GM20000 (cell line): ENCODE results near the gene ABCD3.

Experiments
- DNase-seq: peaks from one replicate; pipeline ENCODE4 v3.0.0; 2012; ENCODE audit warnings: low spot score
- TF ChIP-seq, protein P1 (sequence below): IDR thresholded peaks from 2 replicates; pipeline ENCODE4 v1.5.1; 2012; ENCODE audit warnings: mild to moderate bottlenecking, control low read depth; ENCODE audit errors: extremely low read depth, missing control alignments

The ABCD3 gene

GRCh38 chr1:94385308-94385929 is 32.8 kb upstream of the ABCD3 start:
- no peak for DNase-seq
- TF ChIP-seq, protein P1, sequence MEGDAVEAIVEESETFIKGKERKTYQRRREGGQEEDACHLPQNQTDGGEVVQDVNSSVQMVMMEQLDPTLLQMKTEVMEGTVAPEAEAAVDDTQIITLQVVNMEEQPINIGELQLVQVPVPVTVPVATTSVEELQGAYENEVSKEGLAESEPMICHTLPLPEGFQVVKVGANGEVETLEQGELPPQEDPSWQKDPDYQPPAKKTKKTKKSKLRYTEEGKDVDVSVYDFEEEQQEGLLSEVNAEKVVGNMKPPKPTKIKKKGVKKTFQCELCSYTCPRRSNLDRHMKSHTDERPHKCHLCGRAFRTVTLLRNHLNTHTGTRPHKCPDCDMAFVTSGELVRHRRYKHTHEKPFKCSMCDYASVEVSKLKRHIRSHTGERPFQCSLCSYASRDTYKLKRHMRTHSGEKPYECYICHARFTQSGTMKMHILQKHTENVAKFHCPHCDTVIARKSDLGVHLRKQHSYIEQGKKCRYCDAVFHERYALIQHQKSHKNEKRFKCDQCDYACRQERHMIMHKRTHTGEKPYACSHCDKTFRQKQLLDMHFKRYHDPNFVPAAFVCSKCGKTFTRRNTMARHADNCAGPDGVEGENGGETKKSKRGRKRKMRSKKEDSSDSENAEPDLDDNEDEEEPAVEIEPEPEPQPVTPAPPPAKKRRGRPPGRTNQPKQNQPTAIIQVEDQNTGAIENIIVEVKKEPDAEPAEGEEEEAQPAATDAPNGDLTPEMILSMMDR, result no peak

DNA sequence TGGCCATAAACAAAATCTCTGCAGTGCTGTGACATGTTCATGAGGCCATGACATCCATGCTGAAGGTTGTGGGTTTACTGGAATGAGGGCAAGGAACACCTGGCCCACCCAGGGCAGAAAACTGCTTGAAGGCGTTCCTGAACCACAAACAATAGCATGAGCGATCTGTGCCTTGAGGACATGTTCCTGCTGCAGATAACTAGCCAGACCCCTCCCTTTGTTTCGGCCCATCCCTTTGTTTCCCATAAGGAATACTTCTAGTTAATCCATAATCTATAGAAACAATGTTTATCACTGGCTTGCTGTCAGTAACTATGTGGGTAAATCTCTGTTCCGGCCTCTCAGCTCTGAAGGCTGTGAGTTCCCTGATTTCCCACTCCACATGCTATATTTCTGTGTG is 28.9 kb upstream of the ABCD3 start:
- TF ChIP-seq, protein P1, result no peak
- no peak for DNase-seq

GRCh38 chr1:94394247-94394646 is 23.9 kb upstream of the ABCD3 start:
- TF ChIP-seq, protein P1, result no peak
- DNase-seq, result no peak

GRCh38 chr1:94395231-94395630 is 23.0 kb upstream of the ABCD3 start:
- DNase-seq, result no peak
- TF ChIP-seq, protein P1, result no peak

GRCh38 chr1:94395748-94396309 is 22.4 kb upstream of the ABCD3 start:
- TF ChIP-seq, protein P1, result no peak
- no peak for DNase-seq

DNA sequence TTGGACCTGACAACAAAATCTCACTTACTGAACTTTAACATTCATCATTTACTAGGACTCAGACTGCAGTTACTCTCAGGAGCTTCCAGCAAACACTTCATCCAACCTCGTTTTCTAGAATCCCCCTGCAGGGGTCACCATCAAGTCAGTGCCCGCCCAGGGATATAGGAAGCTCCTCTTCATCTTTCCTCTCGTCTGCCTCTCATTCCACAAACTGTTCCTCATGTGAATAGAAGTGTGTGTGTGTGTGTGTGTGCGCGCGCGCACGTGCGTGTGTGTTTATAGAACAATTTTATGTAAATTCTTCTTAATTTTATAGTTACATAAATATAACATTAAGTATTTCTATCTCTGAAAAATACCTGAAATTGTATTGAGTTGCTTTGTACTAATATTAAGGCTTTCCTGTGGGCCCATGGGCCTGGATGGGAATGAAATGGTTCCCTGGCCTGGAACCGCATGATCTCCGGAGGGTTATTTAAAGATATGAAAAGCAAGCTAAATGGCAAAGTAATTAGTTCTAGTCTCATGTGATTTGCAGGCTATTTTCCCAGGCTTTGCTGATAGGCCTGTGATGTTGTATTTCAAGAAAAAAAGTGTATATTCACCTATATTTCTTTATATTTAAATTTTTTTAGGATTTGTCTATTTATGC is 21.7 kb upstream of the ABCD3 start:
- DNase-seq, result no peak
- TF ChIP-seq, protein P1, result no peak

DNA sequence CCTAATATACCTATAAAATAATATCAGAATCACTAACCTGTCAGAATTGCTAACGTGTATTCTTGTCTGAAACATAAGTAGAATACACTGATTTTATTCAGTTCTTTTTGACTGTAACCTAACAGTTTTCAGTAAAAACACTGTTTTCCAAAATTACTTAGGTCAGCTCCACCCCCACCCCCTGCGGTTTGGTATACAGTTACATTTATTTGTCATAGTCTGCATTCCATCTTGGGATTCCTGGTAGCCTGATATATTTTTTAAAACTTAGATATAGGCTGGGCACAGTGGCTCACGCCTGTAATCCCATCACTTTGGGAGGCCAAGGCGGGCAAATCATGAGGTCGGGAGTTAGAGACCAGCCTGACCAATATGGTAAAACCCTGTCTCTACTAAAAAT is 19.8 kb upstream of the ABCD3 start:
- DNase-seq, result no peak
- TF ChIP-seq, protein P1, result no peak
